Measurements from ENCODE around the gene FTL.

DNA sequence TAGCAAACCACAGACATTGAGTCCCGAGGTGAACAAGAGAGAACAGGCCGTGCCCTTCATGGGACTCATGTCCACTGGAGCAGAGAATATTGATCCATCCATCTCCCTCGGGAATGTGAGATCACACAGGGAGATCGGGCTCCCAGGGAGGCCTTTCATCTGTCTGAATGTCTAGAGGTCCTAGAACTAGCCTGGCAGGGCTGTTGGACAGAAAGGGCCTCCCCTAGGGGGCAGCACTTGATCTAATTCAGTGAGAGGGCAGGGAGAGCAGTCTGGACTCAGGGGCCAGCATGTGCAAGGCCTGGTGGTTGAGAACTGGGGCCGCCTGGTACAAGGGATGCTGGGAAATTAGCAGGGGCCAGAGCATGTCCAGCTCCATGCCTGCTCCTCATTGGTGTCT is 32.9 kb downstream of the FTL start:
- TF ChIP-seq, protein P1, sequence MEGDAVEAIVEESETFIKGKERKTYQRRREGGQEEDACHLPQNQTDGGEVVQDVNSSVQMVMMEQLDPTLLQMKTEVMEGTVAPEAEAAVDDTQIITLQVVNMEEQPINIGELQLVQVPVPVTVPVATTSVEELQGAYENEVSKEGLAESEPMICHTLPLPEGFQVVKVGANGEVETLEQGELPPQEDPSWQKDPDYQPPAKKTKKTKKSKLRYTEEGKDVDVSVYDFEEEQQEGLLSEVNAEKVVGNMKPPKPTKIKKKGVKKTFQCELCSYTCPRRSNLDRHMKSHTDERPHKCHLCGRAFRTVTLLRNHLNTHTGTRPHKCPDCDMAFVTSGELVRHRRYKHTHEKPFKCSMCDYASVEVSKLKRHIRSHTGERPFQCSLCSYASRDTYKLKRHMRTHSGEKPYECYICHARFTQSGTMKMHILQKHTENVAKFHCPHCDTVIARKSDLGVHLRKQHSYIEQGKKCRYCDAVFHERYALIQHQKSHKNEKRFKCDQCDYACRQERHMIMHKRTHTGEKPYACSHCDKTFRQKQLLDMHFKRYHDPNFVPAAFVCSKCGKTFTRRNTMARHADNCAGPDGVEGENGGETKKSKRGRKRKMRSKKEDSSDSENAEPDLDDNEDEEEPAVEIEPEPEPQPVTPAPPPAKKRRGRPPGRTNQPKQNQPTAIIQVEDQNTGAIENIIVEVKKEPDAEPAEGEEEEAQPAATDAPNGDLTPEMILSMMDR (IDR thresholded peaks at IDR 0.05; ENCODE audit: low read depth, low read length, poor library complexity, severe bottlenecking): peak; percentile 85
- TF ChIP-seq EZH2phosphoT487 (IDR thresholded peaks at IDR 0.05; ENCODE audit: borderline replicate concordance, low read length): no peak
